Neuronal stem cell (in vitro differentiated cells): Measurements from ENCODE around the gene SH3D19.

ENCODE experiments used
- DNase-seq: peaks from one replicate; pipeline ENCODE4 v3.0.0-alpha.2; 2013; ENCODE audit warnings: low spot score
- H2AFZ ChIP-seq: one replicate; pipeline ENCODE4 v1.6.1; 2013; ENCODE audit warnings: mild to moderate bottlenecking, low read length, inconsistent platforms
- H2AK5ac ChIP-seq: 2 replicates; pipeline ENCODE4 v1.6.1; 2013; ENCODE audit warnings: low read depth, mild to moderate bottlenecking, inconsistent platforms, low read length, moderate library complexity, mixed read lengths
- H2BK120ac ChIP-seq: 2 replicates; pipeline ENCODE4 v1.6.1; 2013; ENCODE audit warnings: low read depth, mild to moderate bottlenecking, inconsistent platforms, low read length, moderate library complexity, mixed read lengths
- H2BK12ac ChIP-seq: one replicate; pipeline ENCODE4 v1.6.1; 2013; ENCODE audit warnings: low read length, inconsistent platforms
- H2BK15ac ChIP-seq: 2 replicates; pipeline ENCODE4 v1.6.1; 2013; ENCODE audit warnings: mild to moderate bottlenecking, low read length, inconsistent platforms, mixed read lengths
- H2BK5ac ChIP-seq: one replicate; pipeline ENCODE4 v1.6.1; 2013; ENCODE audit warnings: inconsistent platforms, mild to moderate bottlenecking, low read length, moderate library complexity
- H3K14ac ChIP-seq: one replicate; pipeline ENCODE4 v1.6.1; 2013; ENCODE audit warnings: low read length, inconsistent platforms
- H3K18ac ChIP-seq: 2 replicates; pipeline ENCODE4 v1.6.1; 2013; ENCODE audit warnings: low read length, inconsistent platforms
- H3K23ac ChIP-seq: 2 replicates; pipeline ENCODE4 v1.6.1; 2013; ENCODE audit warnings: low read depth, mild to moderate bottlenecking, mixed read lengths, low read length, inconsistent platforms; ENCODE audit not compliant: poor library complexity
- H3K27ac ChIP-seq: replicated peaks from 3 replicates; pipeline ENCODE4 v1.5.1; 2013; ENCODE audit warnings: low read length, inconsistent platforms
- H3K27me3 ChIP-seq, 3 experiments: 2 replicates each; pipeline ENCODE4 v1.6.1; 2013; ENCODE audit warnings: low read length in 3 of 3, mild to moderate bottlenecking in 2 of 3, inconsistent platforms in 1 of 3, low read depth in 1 of 3, mixed read lengths in 1 of 3, moderate library complexity in 1 of 3; ENCODE audit not compliant: control insufficient read depth in 3 of 3, insufficient read depth in 3 of 3
- H3K36me3 ChIP-seq, 2 donors: replicated peaks in 1 of 2; 2 replicates each; pipeline ENCODE4 v1.6.1; 2013; ENCODE audit warnings: low read length in 2 of 2; ENCODE audit not compliant: control insufficient read depth in 2 of 2, insufficient read depth in 2 of 2
- H3K4ac ChIP-seq: 2 replicates; pipeline ENCODE4 v1.6.1; 2013; ENCODE audit warnings: inconsistent platforms, mild to moderate bottlenecking, low read length, moderate library complexity
- H3K4me1 ChIP-seq, 2 donors: 1 replicate in 1 of 2; 2 replicates in 1 of 2; pipeline ENCODE4 v1.6.1; 2013; ENCODE audit warnings: low read length in 2 of 2, low read depth in 1 of 2; ENCODE audit not compliant: control insufficient read depth in 2 of 2, insufficient read depth in 1 of 2
- H3K4me2 ChIP-seq: one replicate; pipeline ENCODE4 v1.6.1; 2013; ENCODE audit warnings: mild to moderate bottlenecking, low read length, inconsistent platforms; ENCODE audit not compliant: insufficient read depth, poor library complexity, severe bottlenecking
- H3K4me3 ChIP-seq, 2 donors: 2 replicates each; pipeline ENCODE4 v1.5.1; 2013; ENCODE audit warnings: low read length in 2 of 2, mild to moderate bottlenecking in 2 of 2, inconsistent platforms in 1 of 2, moderate library complexity in 1 of 2
- H3K79me1 ChIP-seq: one replicate; pipeline ENCODE4 v1.6.1; 2013; ENCODE audit warnings: low read depth, mild to moderate bottlenecking, inconsistent platforms, low read length, moderate library complexity
- H3K9ac ChIP-seq: one replicate; pipeline ENCODE4 v1.6.1; 2013; ENCODE audit warnings: mild to moderate bottlenecking, low read depth, low read length, inconsistent platforms; ENCODE audit not compliant: poor library complexity
- H3K9me3 ChIP-seq, 2 donors: replicated peaks in 1 of 2; 2 replicates each; pipeline versions ENCODE3 to v1.6.1; 2013; ENCODE audit warnings: low read length in 2 of 2, mild to moderate bottlenecking in 2 of 2, inconsistent platforms in 1 of 2, low read depth in 1 of 2, mixed read lengths in 1 of 2, moderate library complexity in 1 of 2; ENCODE audit not compliant: control insufficient read depth in 2 of 2, insufficient read depth in 1 of 2
- H4K8ac ChIP-seq: one replicate; pipeline ENCODE4 v1.6.1; 2013; ENCODE audit warnings: low read depth, mild to moderate bottlenecking, inconsistent platforms, low read length, moderate library complexity
- H4K91ac ChIP-seq: one replicate; pipeline ENCODE4 v1.6.1; 2013; ENCODE audit warnings: low read length, low read depth, mild to moderate bottlenecking, inconsistent platforms; ENCODE audit not compliant: poor library complexity
- WGBS, 2 donors: extraction: QIAGEN DNeasy Blood & Tissue Kit; methylation state at CpG; one replicate each; pipeline ENCODE4 v1.1.7; 2013; ENCODE audit warnings: missing lambda C conversion rate in 2 of 2, mixed read lengths in 1 of 2; ENCODE audit not compliant: insufficient read length in 2 of 2, insufficient replicate concordance in 1 of 2; ENCODE audit errors: extremely low coverage in 2 of 2; 5-methylcytosine and 5-hydroxymethylcytosine counted together

The SH3D19 gene

DNA sequence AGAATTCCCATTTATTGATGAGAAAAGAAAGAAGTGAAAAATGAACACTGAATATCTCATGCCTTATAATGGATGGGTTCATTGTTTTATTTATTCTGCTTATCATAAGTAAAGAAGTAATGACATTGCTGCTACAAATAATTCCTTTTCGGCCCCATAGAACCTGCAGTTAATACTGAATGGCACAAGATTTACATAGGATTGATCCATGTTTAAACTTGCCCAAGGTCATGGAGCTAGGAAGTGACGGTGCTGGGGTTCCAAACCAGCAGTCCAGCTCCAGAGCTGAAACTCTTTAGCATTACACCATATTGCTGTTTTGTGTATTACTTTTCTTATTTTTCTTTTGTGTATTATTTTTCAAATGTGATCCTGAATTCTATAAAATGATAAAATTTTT, 78.7 kb downstream of the SH3D19 start:
- H3K79me1 ChIP-seq = no peaks in the 10 kb centered on the region
- no peak overlapping the region for H2AFZ ChIP-seq
- peaks cover 5 to 8% of the 10 kb centered on the region in 2 donors for H3K4me1 ChIP-seq
- H3K4me3 ChIP-seq = no peak overlapping the region
- WGBS, 2 donors = no CpG with 5 or more reads among the region's 2 CpGs
- no peak overlapping the region for H2BK12ac ChIP-seq
- no peak overlapping the region for H4K91ac ChIP-seq
- H2BK5ac ChIP-seq = no peak overlapping the region
- H3K14ac ChIP-seq = no peak overlapping the region
- no peaks in the 10 kb centered on the region for H3K27me3 ChIP-seq
- no peaks in the 10 kb centered on the region for H3K9me3 ChIP-seq
- no peak for DNase-seq
- H2AK5ac ChIP-seq = no peak overlapping the region
- H3K27ac ChIP-seq = no peak overlapping the region
- no peak overlapping the region for H3K4ac ChIP-seq
- H3K23ac ChIP-seq = no peak overlapping the region
- H3K36me3 ChIP-seq = peaks cover 0 to 2% of the 10 kb centered on the region in 2 donors
- H3K18ac ChIP-seq = no peak overlapping the region
- H3K4me2 ChIP-seq = no peak overlapping the region
- H3K9ac ChIP-seq = no peak overlapping the region
- no peak overlapping the region for H2BK120ac ChIP-seq
- no peak overlapping the region for H2BK15ac ChIP-seq
- H4K8ac ChIP-seq = no peak overlapping the region

- Histone ChIP-seq H3K4me2 (no peak overlapping the region), H2AFZ (no peak overlapping the region), H4K8ac (no peak overlapping the region), H3K27me3 (no peaks in the 10 kb centered on the region), H3K4me3 (no peak overlapping the region), H3K36me3 (peaks cover 0 to 10% of the 10 kb centered on the region in 2 donors), H3K27ac (no peak overlapping the region), H3K23ac (no peak overlapping the region), H3K18ac (no peak overlapping the region), H2BK120ac (no peak overlapping the region), H3K79me1 (peaks cover 1% of the 10 kb centered on the region), H3K9ac (no peak overlapping the region), H3K4ac (no peak overlapping the region), H2BK15ac (no peak overlapping the region), H3K14ac (no peak overlapping the region), H3K9me3 (peaks cover 0 to 2% of the 10 kb centered on the region in 2 donors), H2BK5ac (no peak overlapping the region), H4K91ac (no peak overlapping the region), H3K4me1 (peaks cover 2 to 5% of the 10 kb centered on the region in 2 donors), H2BK12ac (no peak overlapping the region), H2AK5ac (no peak overlapping the region)
- no peak for DNase-seq
- no CpG with 5 or more reads among the region's 2 CpGs for WGBS, 2 donors
Measured at GRCh38 chr4:151242305-151242704, 83.1 kb downstream of the SH3D19 start.

- Histone ChIP-seq H3K23ac (no peak overlapping the region), H3K4ac (no peak overlapping the region), H3K4me1 (peaks cover 2 to 5% of the 10 kb centered on the region in 2 donors), H2BK15ac (no peak overlapping the region), H4K8ac (no peak overlapping the region), H2BK12ac (no peak overlapping the region), H3K27ac (no peak overlapping the region), H3K79me1 (peaks cover 1% of the 10 kb centered on the region), H2BK120ac (no peak overlapping the region), H3K4me2 (no peak overlapping the region), H3K18ac (no peak overlapping the region), H3K36me3 (peaks cover 0 to 11% of the 10 kb centered on the region in 2 donors), H2AFZ (no peak overlapping the region), H2AK5ac (no peak overlapping the region), H3K27me3 (no peaks in the 10 kb centered on the region), H3K14ac (no peak overlapping the region), H3K4me3 (no peak overlapping the region), H3K9me3 (peaks cover 0 to 8% of the 10 kb centered on the region in 2 donors), H4K91ac (no peak overlapping the region), H2BK5ac (no peak overlapping the region), H3K9ac (no peak overlapping the region)
- no peak for DNase-seq
- WGBS, 2 donors = no CpG with 5 or more reads among the region's 3 CpGs
Measured at GRCh38 chr4:151239608-151240007, 85.8 kb downstream of the SH3D19 start.

DNA sequence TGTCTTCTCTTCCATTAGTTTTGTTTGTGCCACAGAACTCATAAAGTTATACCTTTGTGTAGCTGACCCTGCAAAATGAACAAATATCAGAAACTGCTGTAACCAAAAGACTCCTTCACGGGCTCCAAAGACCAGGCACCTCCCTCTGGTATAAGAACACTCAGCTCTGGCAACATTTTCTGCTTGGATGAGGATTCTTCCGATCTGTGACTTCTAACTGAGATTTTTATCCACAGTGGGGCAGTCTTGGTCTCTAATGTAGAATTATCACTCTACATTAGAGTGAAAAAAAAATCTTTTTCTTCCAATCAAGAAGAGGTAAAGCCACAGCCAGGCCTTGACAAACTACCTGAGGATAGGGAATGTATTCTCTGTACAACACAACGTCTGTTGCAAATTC, 86.9 kb downstream of the SH3D19 start:
- no peak overlapping the region for H3K14ac ChIP-seq
- no peak overlapping the region for H3K23ac ChIP-seq
- no peak overlapping the region for H4K8ac ChIP-seq
- no peak overlapping the region for H3K4me3 ChIP-seq
- peaks cover 1% of the 10 kb centered on the region for H3K79me1 ChIP-seq
- no peak overlapping the region for H3K9ac ChIP-seq
- H3K9me3 ChIP-seq = peaks cover 0 to 8% of the 10 kb centered on the region in 2 donors
- peaks cover 2 to 5% of the 10 kb centered on the region in 2 donors for H3K4me1 ChIP-seq
- no peak overlapping the region for H4K91ac ChIP-seq
- DNase-seq = no peak
- no peak overlapping the region for H2AFZ ChIP-seq
- H3K18ac ChIP-seq = no peak overlapping the region
- H3K4me2 ChIP-seq = no peak overlapping the region
- no peak overlapping the region for H2BK12ac ChIP-seq
- H3K36me3 ChIP-seq = peaks cover 0 to 11% of the 10 kb centered on the region in 2 donors
- H3K27ac ChIP-seq = no peak overlapping the region
- no peak overlapping the region for H2AK5ac ChIP-seq
- no peak overlapping the region for H2BK5ac ChIP-seq
- H2BK120ac ChIP-seq = no peak overlapping the region
- no peak overlapping the region for H2BK15ac ChIP-seq
- no peaks in the 10 kb centered on the region for H3K27me3 ChIP-seq
- WGBS, 2 donors = no CpG with 5 or more reads among the region's 3 CpGs
- H3K4ac ChIP-seq = no peak overlapping the region
